Measurements from ENCODE around the gene GALNT2. TPM values are rescaled to one million over a fixed set of nuclear protein-coding genes. Genes with fewer than 3 reads are reported as not detected.

GALNT2 gene
- total RNA-seq, 1 donor from 2014 or later, result 31.9 TPM

- peaks cover 5% of the 10 kb centered on the region for H3K36me3 ChIP-seq (ENCODE audit: control insufficient read depth, insufficient read depth, low read length)
- DNase-seq (ENCODE audit: low read depth) (no peak), FAIRE-seq (no peak)
- H3K4me3 ChIP-seq (ENCODE audit: low read depth, low read length), result no peak overlapping the region
- H3K27me3 ChIP-seq (ENCODE audit: control insufficient read depth, insufficient read depth, low read length), result no peaks in the 10 kb centered on the region
- TF ChIP-seq CTCF (IDR thresholded peaks at IDR 0.05; ENCODE audit: insufficient read depth, low read length, severe bottlenecking), result no peak
Measured at GRCh38 chr1:230206976-230207375, 139.9 kb downstream of the GALNT2 start.

- FAIRE-seq, result no peak
- H3K4me3 ChIP-seq (ENCODE audit: low read depth, low read length), result no peak overlapping the region
- peaks cover 5% of the 10 kb centered on the region for H3K36me3 ChIP-seq (ENCODE audit: control insufficient read depth, insufficient read depth, low read length)
- no peak for DNase-seq (ENCODE audit: low read depth)
- no peak for TF ChIP-seq CTCF (IDR thresholded peaks at IDR 0.05; ENCODE audit: insufficient read depth, low read length, severe bottlenecking)
- H3K27me3 ChIP-seq (ENCODE audit: control insufficient read depth, insufficient read depth, low read length), result no peaks in the 10 kb centered on the region
Measured at GRCh38 chr1:230207598-230207997, 140.6 kb downstream of the GALNT2 start.

DNA sequence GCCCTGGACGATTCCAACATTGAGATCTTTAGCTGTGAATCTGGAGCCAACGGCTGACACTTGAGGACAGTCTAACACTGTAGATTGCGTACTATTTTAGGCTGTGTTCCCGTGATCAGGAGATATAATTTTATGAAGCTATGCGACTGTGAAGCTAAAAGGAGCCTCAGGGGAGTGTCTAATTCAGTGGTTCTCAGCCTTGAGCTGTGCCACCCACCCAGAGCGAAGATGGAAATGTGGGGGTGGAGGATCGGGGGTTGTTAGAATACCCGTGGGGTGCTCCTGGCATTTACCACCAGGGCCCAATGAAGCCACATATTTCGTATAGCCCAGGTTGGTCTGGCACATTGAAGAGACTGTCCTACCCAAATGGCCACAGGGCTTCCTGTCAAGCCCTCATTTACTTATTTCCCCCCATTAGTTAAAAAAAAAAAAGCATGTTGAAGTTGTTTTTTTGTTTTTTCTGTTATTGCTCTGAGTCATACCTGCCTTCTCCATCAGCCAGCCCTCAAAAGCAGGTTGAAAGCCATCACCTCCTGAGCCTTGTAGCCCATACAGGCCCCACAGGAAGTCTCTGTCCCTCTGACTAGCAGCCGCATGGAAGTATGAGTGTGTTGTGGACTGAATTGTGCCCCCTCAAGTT, 141.7 kb downstream of the GALNT2 start:
- no peak overlapping the region for H3K4me3 ChIP-seq (ENCODE audit: low read depth, low read length)
- H3K27me3 ChIP-seq (ENCODE audit: control insufficient read depth, insufficient read depth, low read length), result no peaks in the 10 kb centered on the region
- H3K36me3 ChIP-seq (ENCODE audit: control insufficient read depth, insufficient read depth, low read length), result peaks cover 2% of the 10 kb centered on the region
- DNase-seq (ENCODE audit: low read depth) (no peak), FAIRE-seq (no peak)
- no peak for TF ChIP-seq CTCF (IDR thresholded peaks at IDR 0.05; ENCODE audit: insufficient read depth, low read length, severe bottlenecking)

GRCh38 chr1:230210326-230210980, 143.4 kb downstream of the GALNT2 start:
- FAIRE-seq, result no peak

GRCh38 chr1:230210981-230211336, 143.9 kb downstream of the GALNT2 start:
- no peak for DNase-seq (ENCODE audit: low read depth)
- TF ChIP-seq CTCF (IDR thresholded peaks at IDR 0.05; ENCODE audit: insufficient read depth, low read length, severe bottlenecking), result no peak
- H3K27me3 ChIP-seq (ENCODE audit: control insufficient read depth, insufficient read depth, low read length), result no peaks in the 10 kb centered on the region
- no peak overlapping the region for H3K4me3 ChIP-seq (ENCODE audit: low read depth, low read length)
- no peaks in the 10 kb centered on the region for H3K36me3 ChIP-seq (ENCODE audit: control insufficient read depth, insufficient read depth, low read length)
- FAIRE-seq, result no peak

More at GRCh38 chr1:230210326-230210980, 143.4 kb downstream of the GALNT2 start:
- no peak for DNase-seq (ENCODE audit: low read depth)
- Histone ChIP-seq H3K27me3 (ENCODE audit: control insufficient read depth, insufficient read depth, low read length) (no peaks in the 10 kb centered on the region), H3K4me3 (ENCODE audit: low read depth, low read length) (no peak overlapping the region), H3K36me3 (ENCODE audit: control insufficient read depth, insufficient read depth, low read length) (no peaks in the 10 kb centered on the region)
- no peak for TF ChIP-seq CTCF (IDR thresholded peaks at IDR 0.05; ENCODE audit: insufficient read depth, low read length, severe bottlenecking)
